Ramos (cell line): Measurements from ENCODE around the gene C1orf167.
"Not testable (repeated sequence)": the region's sequence is repeated elsewhere in the genome, so short reads cannot be mapped to it uniquely, and the experiment has no call there.

Source experiments
- in situ Hi-C: fragments of 300-500 bp; cut with MboI; formaldehyde crosslinking; loops from one replicate; pipeline ENCODE4 v1.14.3; 2022; ENCODE audit warnings: low sequenced_read_pairs; ENCODE audit not compliant: unreplicated experiment

Gene C1orf167

DNA sequence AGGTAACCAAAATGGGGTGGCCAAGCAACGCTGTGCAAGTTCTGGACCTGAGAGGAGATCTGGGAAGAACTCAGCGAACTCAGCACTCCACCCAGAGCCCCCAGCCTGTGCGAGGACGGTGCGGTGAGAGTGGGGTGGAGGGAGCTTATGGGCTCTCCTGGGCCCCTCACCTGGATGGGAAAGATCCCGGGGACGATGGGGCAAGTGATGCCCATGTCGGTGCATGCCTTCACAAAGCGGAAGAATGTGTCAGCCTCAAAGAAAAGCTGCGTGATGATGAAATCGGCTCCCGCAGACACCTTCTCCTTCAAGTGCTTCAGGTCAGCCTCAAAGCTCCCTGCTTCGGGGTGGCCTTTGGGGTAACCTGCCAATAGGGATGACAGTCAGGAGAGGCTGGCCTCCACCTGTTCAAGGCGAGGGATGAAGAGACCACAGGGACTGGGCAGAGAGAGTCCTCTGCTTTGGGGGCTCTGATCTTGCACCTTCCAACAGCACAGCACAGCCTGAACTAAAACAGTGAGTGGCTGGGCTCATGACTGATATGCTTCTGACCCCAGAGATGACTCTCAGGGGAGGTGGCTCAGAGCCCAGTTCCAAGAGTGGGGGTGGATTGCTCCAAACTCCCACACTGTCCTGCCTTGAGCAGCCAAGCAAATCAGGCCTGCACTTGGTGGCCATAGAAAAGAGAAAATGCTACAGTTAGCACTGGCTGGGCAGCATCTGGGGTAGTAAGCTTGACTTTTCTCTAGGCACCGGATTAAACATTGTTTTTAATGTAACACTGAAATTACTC, 34.2 kb downstream of the C1orf167 start:
- in situ Hi-C loops = no loop called here

DNA sequence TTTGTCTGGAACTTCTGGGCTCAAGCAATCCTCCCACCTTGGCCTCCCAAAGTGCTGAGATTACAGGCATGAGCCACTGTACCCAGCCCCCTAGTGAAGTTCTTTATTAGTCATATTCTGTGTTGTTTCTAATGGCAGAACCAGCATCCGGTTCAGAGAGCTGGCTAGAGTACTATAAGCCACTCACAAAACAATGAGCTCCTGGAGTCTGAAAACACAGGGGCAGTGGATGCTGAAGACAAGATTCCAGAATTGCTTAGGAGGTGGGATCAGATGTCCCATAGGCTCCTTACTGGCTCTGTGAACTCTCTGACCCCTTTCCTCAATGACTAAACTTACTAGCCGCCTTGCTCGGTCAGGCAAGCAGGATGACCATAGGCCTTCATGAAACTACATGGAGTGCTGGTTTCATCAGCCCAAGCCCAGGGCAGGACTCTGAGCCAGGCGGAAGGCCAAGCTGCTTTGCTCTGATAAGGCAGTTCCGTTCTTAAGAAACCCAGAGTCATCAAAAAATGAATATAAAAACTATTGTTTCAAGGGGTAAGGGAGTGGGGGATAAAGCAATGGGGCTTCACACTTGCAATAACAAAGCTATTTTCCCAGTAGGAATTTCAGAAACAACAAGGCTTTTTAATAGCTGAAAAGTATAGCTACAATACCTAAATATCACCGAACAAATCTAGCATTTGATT, 35.7 kb downstream of the C1orf167 start:
- in situ Hi-C loops = no loop called here

DNA sequence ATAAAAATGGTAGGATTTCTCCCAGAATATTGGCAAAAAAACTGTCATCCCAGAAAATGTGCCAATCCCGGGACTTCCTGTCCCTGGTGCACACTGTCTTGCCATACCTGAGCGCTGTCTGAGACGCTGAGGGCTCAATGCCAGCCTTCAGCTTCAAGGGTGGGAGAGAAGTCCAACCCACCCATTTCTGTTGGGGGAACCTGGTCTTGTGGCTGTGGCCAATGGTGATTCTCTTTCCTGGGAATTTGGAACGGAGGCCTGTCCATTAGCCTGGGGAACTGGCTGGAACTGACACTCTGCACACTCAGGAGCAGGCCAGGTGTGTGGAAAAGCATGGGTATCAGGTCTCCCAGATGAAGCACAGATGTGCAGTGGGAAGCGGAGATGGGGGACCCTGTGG, 37.1 kb downstream of the C1orf167 start:
- in situ Hi-C loops = no loop called here

DNA sequence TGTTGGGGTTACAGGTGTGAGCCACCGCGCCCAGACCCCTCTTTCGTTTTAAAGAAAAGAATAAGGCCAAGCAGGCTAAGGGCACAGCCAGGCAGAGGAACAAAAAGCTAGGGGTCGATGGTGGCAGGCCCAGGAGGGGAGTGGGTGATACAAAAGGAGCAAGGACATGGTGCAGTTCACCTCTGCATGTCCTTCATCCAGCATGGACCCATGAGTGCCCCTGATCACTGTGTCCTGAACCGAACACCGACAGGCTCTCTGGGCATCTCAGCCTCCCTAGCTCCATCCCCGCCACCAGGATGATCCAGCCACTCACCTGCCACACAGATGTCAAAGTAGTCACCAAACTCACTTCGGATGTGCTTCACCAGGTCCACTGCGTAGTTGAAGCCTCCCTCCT, 37.9 kb downstream of the C1orf167 start:
- in situ Hi-C loops = no loop called here

DNA sequence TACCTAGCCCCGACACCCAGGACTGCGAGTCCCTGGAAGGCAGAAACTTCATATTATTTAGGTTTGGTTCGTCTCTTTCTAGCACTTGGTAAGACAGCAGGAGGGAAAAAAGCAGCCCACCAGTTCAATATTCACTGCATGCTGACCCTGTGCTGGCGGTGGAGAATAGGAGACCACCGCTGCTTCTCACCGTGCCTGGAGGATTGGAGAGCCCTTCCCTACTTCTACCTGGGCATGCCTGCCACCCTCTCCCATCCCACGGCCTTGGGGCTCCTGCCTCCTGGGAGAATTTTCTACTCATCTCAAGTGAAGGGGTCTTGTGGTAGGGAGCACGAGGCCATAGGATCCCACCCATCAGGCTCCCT, 38.4 kb downstream of the C1orf167 start:
- in situ Hi-C loops = no loop called here

DNA sequence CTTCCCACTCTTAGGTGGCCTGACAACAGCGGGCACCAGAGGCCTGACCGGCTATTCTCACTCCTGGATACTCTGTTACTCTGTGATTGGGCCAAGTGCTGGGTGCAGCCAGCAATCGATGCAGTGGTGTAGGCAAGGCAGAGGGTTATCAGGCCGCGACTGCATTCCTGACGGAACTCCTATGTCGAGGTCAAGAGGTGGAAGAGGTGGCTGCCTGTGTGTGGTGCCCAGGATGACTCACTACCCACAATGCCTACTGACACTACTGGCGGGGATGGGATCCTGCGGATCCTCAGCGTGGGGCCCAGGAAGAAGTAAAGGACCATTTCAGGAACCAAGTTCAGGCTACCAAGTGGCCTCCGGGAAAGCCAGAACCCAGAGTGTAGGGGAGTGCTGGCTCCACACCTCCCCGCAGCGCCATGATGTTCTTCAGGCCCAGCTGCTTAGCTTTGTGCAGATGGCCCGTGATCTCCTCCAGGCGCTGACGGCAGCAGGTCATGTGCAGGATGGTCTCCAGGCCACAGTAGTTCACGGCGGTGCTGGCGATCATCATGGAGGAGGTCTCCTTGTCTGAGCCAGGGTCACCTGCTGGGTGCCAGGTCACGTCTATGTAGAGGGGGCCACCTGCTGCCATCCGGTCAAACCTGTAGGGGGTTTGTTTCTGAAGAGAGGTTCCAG, 38.9 kb downstream of the C1orf167 start:
- in situ Hi-C loops = no loop called here

DNA sequence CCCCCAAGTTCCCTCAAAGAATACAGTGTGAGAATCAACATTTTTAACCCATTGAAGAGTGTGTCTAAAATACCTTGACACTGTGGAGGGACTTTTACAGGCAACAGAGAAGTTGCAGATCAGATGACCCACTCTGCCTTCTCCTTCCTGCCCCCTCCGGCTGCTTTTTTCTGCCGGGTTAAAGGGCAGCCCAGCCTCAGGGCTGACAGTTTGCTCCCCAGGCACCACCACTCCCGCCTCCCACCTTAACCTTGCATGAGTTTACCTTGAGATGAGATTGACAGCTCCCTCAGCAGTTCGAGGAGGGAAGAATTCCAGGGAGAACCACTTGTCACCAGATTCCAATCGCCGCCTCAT, 40.6 kb downstream of the C1orf167 start:
- in situ Hi-C loops = no loop called here

DNA sequence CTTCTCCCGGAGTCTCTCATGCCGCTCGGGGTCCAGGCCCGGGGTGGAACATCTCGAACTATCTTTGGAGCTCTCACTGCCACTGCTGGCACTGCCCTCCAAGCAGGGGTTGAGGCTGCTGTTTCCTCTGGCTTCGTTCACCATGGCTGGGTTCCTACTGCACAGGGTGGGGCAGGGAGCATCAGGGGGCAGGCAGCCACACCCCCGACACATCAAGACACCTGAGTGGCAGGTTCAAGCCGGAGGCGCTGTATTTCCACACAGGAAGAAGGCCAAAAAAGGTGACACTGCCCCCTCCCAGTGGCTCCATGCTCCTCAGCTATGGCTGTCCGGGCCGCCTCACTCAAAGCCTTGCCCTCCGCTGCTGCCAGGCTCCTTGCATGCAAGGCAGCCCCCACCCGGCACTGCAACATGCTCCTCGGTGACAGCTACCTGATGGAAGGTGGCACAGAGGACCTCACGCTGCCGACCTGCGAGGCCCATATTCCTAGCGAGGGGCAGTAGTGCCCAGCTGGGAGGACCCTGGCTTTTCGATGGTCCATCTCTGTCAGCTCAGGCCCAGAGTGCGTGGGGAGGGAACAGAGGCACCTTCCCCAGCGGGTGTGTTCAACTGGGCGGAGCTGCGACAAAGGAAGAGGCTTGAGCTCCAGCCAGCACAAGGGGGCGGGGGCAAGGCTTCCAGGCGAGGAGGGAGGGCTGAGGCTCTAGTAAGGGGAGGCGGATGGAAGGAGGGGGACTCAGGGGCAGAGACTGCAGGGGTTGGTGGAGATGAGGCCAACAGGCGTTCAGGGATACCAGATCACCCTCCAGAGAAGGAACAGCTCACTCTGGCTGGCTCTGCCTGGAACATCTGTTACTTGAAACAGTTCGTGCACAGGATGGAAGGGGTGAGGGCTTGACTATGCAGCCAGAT, 41.2 kb downstream of the C1orf167 start:
- in situ Hi-C loops = no loop called here

DNA sequence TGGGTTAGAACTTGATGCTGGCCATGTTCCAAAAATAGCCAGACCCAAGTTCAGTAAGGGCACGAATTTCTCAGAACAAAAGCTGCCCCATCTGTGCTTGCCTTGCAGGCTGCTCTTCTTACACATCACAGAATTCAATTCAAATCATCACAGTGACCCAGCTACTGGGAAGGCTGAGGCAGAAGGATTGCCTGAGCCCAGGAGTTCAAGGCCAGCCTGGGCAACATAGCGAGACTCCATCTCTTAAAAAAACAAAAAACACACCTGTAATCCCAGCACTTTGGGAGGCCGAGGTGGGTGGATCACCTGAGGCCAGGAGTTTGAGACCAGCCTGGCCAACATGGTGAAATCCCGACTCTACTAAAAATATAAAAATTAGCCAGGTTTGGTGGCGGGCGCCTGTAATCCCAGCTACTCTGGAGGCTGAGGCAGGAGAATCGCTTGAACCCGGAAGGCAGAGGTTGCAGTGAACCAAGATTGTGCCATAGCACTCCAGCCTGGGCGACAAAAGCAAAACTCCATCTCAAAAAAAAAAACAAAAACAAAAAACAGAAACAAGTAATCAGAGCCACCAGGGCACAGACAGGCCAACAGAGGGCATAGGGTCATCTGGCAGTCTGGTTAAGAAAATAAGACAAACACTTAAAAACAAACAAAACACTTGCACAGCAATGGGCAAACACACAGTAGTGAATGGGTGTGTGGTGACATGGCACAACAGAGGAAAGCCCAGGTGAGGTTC, 42.1 kb downstream of the C1orf167 start:
- in situ Hi-C loops = not testable (repeated sequence)

DNA sequence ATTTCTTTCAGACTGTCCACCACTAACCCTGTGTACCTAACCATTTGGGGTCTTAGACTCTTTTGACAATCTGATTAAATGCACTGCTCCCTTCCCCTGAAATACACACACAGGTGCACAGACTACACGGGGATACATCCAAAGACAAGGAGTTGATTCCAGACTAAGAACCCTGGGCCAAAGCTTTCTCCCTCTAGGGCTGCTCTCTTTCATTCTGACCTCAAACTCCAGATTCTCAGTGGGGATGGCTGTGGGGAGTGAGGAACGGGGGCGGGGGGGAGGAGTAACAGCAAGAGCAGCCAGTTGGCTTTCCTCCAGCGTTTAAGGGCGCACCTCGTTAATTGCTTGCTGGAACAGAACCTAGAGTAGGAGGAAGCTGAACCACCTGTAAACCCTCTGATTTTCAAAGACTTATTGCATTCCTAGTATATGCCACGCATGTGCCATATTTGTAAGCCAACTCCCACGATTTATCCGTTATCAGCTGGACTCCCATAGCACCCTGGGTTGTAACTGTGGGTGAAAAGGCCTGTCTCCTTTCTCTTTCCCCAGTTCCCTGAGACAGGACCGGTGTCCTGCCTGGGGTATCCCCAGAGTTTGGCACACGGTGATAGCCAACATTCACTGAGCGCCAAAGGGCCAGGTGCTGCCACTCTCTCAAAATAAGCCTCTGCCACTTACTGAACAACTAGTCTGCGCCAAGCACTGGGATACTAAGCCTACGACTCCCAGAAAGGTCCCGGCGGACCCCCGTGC, 42.9 kb downstream of the C1orf167 start:
- in situ Hi-C loops = no loop called here

DNA sequence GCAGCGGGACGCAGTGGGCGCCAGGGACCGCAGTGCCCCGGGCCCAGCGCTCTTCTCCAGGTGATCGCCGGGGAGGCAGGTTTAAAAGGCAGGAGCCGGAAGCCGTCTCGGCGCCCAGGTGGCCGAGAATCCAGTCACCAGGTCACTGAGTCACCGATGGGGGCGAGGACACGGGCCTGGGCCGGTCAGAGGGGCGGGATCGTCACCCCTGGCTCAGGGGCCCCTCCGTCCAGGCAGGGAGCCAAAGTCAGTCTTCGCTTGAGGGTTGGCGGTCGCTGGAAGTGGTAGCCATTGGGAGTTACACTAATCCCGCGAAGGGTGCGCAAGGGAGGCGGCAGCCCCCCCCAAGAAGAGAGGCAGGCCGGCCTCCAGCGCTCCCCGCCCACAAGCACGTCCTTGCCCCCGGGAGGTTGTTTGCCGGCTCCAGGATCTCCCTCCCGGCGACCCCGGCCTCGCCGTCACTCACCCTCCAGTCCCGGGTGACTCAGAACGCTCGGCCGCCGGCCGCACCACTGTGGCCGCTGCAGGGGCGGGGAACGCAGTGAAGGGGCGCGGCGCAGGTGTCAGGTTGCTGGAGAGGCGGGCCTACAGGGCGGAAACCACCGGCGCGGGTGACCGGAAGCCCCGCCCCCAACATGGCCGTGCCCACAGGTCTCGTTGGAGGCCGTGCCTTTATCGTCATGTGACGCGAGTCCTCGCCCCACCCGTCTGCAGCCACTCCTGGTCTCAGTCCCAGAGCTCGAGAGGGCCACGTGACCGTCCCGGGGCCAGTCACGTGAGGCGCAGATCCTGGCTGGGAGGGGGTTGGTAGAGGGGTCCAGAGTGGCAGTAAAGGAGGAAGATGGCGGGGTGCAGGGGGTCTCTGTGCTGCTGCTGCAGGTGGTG, 43.7 kb downstream of the C1orf167 start, which contains the start of the genes CLCN6 and MTHFR:
CLCN6 (plus strand) TSS at position 770 of the 885 bp plus-strand sequence; CDS start at position 842, 72 bp downstream.
MTHFR (minus strand) TSS at position 543 of the 885 bp plus-strand sequence. CDS start 2,848 bp downstream, outside the sequence.
- in situ Hi-C loops = no loop called here

DNA sequence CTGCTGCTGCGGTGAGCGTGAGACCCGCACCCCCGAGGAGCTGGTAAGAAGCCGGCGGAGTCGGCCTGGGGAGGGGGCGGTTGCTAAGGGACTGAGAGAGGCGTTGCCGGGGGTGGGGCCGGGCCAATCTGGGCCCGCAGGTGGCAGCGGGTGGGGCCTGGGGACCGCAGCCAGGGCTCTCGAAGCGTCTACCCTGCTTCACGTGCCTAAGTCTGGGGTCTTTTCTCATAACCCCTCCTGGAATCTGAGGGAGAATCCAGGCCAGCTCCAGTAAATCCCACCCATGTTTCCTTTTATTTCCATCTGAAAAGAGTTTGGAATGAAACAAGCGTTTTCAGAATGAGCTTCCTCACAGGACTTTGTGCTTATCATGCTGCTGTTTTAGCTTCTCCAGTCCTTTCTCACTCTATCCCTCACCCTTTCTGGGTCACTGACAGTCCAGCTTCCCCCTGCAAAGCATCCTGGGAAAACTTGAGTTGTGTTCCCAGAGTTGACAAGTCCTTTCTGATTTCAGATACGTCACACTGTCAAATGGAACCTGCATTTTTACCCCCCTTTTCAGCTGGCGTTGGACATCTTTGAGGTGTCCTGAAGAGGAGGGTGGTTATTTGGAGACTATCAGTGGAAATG, 44.4 kb downstream of the C1orf167 start:
- in situ Hi-C loops = no loop called here

DNA sequence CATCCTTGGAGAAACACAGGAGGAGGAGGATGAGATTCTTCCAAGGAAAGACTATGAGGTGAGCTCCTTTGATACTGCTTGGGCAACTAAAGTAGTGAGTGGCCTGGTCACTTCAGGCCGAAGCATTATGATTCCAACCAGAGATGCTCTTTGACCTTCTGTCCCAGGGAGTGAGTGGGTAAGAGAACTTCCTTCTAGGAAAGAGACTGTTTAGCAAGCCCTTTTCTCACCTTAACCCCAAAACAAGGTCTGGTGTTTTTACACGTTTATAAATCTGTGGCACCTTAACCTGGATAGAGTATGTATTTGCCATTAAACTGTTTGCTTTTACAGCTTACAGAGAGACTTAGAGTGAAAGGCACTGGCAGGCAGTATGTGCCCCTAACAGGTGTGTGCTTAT, 45.1 kb downstream of the C1orf167 start:
- in situ Hi-C loops = no loop called here

DNA sequence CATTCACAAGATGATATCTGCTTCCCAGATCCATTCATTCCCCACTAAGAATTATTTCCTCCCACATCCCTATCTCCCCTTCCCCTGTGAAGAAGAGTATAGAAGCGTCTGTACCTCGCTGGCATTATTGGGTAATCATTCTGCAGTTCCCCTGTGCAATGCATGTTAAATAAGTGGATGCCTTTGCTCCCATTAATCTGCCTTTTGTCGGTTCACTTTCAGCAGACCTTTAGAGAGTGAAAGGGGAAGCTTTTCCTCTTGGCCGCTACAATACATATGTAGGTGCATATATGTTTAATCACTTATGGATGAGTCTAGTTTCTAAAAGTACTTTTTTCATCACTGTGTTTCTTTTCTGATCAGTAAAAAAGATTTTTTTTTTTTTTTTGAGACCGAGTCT, 51.0 kb downstream of the C1orf167 start:
- in situ Hi-C loops = no loop called here

DNA sequence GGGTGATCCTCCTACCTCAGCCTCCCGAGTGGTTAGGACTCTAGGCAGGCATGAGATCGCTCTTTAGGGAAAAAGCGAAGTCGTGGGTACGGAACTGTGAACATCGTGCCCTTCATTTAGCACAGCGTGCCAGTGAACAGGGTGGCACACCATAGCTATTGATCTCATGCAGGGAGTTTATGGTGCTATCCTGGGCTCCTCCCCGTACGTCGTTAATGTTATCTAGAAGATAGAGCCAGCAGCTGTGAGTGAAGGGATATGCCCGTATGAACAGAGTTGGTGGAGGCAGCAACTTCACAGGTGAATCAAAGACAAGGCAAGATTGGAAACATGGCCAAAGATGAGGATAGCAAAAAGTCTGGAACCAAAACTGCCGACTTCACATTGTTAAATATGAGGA, 55.2 kb downstream of the C1orf167 start:
- in situ Hi-C loops = no loop called here

DNA sequence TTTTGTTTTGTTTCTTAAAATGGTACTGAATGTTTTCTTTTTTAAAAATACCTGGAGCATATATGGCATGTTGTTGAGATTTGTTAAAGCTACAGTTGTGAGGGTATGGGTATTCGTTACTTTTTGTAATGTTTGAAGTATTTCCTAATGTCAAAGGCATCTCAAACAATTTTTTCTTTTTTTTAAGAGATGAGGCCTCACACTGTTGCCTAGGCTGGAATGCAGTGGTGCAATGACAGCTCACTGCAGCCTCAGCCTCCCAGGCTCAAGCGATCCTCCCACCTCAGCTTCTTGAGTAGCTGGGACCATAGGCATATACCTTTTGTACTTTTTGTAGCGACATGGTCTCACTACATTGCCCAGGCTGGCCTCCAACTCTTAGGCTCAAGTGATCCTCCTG, 60.1 kb downstream of the C1orf167 start:
- in situ Hi-C loops = no loop called here

DNA sequence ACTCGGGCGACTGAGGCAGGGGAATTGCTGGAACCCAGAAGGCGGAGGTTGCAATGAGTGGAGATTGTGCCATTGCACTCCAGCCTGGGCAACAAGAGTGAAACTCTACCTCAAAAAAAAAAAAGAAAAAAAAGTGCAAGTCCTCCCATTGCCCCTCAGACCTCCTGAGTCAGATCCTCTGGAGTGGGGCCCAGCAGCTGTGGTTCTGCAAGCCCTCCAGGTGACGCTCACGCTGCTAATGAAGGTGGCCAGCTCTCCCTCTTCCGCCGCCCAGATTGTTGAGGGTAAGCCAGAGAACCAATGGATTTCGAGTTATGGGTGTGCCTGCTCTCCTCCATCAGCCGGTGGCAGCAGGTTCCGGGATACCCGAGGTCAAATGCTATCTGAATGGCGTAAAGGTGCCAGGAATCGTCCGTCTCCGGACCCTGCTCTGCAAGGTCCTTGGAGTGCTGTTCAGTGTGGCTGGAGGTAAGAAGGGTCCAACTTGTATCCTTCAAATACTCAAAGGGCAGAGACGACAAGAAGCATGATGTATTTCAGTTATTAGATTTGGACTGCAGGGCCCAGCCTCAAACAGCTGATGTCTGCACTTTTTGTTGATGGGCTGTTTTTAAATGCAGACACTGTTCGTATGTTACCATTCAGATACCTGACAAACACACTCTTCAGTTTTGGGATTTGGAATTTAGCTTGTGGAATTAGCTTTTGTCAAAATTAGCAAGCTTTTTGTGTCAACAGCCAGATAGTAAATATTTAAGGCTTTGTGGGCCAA, 61.6 kb downstream of the C1orf167 start:
- in situ Hi-C loops = no loop called here
